Neural crest cell (in vitro differentiated cells): ENCODE measurements around the gene DHX16. TPM values are rescaled to one million over a fixed set of nuclear protein-coding genes. Genes with fewer than 3 reads are reported as not detected.

Experiments
- DNase-seq: peaks from one replicate; pipeline ENCODE4 v3.0.0; 2021; ENCODE audit warnings: low read depth, mixed read lengths, low spot score
- H3K27ac Mint-ChIP-seq: one replicate; pipeline ENCODE4 v1.8.0; 2021; ENCODE audit warnings: mild to moderate bottlenecking, mixed read lengths; ENCODE audit not compliant: unreplicated experiment
- H3K27me3 Mint-ChIP-seq: 2 replicates; pipeline ENCODE4 v1.8.0; 2021; ENCODE audit warnings: low read depth, mild to moderate bottlenecking, mixed read lengths
- H3K36me3 Mint-ChIP-seq: 2 replicates; pipeline ENCODE4 v1.8.0; 2021; ENCODE audit warnings: low read depth, mild to moderate bottlenecking, mixed read lengths
- H3K4me1 Mint-ChIP-seq: 2 replicates; pipeline ENCODE4 v1.8.0; 2021; ENCODE audit warnings: mixed read lengths
- H3K4me3 Mint-ChIP-seq: one replicate; pipeline ENCODE4 v1.8.0; 2021; ENCODE audit warnings: mild to moderate bottlenecking, mixed read lengths
- H3K9me3 Mint-ChIP-seq: 2 replicates; pipeline ENCODE4 v1.8.0; 2021; ENCODE audit warnings: mixed read lengths
- total RNA-seq: library from RNA; stranded (reverse); gene quantifications from 2 replicates; pipeline ENCODE4 v1.2.1, GENCODE V29; 2021
- TF ChIP-seq, protein P1 (sequence below): fragments of 200-600 bp; sonication (generic); conservative IDR thresholded peaks from 2 replicates; pipeline ENCODE4 v1.5.0; 2021; ENCODE audit warnings: antibody characterized with exemption, mild to moderate bottlenecking

Gene DHX16
- total RNA-seq, 1 donor from 2014 or later, result 30.3 TPM

DNA sequence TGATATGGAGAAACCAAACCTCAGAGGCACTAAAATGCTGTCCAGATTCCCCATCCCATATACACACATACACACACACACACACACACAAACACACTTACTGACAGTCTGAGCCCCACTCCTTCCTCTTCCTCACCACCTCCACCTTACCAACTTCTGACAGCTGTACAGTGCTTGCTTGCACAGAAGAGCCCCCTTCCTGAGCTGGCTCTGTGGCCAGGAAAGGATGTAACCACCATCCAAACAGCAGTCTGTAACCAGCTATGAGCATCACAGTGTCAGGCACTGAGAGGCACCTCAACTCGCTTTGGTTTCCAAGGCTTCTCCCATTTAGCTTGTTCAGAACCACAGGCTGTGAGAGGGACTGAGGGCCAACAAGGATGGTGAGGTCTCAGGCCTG lies 31.8 kb downstream of the DHX16 start:
- DNase-seq, result no peak
- TF ChIP-seq, protein P1, sequence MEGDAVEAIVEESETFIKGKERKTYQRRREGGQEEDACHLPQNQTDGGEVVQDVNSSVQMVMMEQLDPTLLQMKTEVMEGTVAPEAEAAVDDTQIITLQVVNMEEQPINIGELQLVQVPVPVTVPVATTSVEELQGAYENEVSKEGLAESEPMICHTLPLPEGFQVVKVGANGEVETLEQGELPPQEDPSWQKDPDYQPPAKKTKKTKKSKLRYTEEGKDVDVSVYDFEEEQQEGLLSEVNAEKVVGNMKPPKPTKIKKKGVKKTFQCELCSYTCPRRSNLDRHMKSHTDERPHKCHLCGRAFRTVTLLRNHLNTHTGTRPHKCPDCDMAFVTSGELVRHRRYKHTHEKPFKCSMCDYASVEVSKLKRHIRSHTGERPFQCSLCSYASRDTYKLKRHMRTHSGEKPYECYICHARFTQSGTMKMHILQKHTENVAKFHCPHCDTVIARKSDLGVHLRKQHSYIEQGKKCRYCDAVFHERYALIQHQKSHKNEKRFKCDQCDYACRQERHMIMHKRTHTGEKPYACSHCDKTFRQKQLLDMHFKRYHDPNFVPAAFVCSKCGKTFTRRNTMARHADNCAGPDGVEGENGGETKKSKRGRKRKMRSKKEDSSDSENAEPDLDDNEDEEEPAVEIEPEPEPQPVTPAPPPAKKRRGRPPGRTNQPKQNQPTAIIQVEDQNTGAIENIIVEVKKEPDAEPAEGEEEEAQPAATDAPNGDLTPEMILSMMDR, result no peak
- Mint-ChIP-seq H3K4me1 (peaks cover 7% of the 10 kb centered on the region), H3K9me3 (no peaks in the 10 kb centered on the region), H3K4me3 (no peak overlapping the region), H3K27me3 (no peaks in the 10 kb centered on the region), H3K36me3 (peaks cover 10% of the 10 kb centered on the region), H3K27ac (peak overlapping the region; percentile 84)

DNA sequence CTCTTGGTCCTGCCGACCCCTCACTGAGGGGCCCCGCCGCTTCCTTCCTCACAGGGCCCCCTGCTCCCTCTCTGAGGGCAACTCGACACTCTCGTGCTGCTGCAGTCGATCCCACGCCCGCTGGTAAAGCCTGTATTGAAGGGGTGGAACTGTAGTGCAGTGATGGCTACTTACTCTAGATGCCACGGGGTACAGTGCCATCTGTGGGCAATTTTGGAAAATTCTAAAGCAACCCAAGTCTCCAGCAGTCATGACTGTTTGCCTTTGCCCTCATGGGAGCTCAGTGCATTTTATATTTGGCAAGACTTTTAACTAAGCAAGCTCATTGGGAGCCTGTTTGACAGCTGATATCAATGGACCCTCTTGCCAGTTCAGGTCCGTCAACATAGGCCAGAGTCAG lies 32.3 kb downstream of the DHX16 start:
- Mint-ChIP-seq H3K27me3 (no peaks in the 10 kb centered on the region), H3K9me3 (no peaks in the 10 kb centered on the region), H3K4me3 (no peak overlapping the region), H3K36me3 (peaks cover 15% of the 10 kb centered on the region), H3K27ac (no peak overlapping the region), H3K4me1 (peaks cover under 1% of the 10 kb centered on the region)
- DNase-seq, result no peak
- TF ChIP-seq, protein P1, result no peak

DNA sequence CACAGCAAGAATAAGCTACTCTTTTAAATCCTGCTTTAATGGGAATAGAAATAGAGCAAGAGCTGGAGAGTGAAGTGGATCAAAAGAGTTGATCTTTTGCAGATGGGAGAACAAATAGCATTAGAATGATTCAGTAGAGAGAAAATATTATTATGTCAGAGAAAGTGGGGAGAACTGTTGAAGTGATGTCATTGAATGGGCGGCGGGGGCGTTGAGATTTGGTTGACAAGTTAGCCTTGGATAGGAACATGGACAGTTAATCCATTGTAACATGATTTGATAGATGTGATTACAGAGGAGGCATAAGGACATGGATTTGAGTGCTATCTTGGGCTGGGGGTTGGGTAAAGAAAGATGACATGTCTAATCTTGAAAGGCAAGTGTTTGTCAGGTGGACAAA lies 37.0 kb downstream of the DHX16 start:
- DNase-seq, result no peak
- H3K27ac Mint-ChIP-seq, result no peak overlapping the region
- no peaks in the 10 kb centered on the region for H3K27me3 Mint-ChIP-seq
- peaks cover 30% of the 10 kb centered on the region for H3K36me3 Mint-ChIP-seq
- TF ChIP-seq, protein P1, result no peak
- H3K9me3 Mint-ChIP-seq, result no peaks in the 10 kb centered on the region
- no peaks in the 10 kb centered on the region for H3K4me1 Mint-ChIP-seq
- H3K4me3 Mint-ChIP-seq, result no peak overlapping the region

DNA sequence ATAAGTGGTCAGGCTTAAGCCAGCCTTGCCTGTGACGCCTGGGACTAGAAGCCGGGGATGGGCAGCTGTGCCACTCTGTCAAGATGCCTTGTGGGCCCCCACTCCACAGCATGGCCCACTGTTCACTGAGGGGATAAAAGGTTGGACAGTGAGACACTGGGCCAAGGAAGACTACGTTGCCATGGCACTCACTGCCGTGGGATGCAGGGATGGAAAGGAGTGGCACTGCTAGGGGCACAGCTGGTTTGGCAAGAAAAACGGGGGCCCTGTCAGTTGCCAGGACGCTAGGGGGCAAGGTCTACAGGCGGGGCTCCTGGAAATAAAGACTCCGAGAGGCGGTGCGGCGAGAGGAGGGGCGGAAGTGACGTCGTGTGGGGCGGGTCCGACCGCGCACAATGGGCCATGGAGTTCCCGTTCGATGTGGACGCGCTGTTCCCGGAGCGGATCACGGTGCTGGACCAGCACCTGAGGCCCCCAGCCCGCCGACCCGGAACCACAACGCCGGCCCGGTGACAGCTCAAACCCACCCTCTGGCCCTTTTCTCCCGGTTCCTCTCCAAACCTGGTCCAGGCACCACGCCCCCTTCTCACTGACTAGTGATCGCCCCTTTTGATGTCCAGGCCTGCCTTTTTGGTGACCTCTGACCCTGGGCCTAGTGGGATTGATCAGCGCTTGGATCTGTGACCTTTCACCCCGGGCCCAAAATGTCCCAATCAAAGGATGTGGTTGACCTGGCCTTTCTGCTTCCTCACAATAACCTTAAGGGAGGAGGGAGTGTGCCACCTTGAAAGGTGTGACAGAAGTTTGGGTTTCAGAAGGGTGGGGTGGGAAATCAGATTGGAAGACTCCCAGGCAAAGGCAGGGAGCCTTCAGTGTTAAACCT lies 46.1 kb downstream of the DHX16 start, which contains the start of gene ATAT1:
TSS of gene ATAT1 (plus strand) at position 391 of the 883 bp plus-strand sequence.
- Mint-ChIP-seq H3K36me3 (peaks cover 19% of the 10 kb centered on the region), H3K4me3 (peak within 1 kb of the TSS; percentile 92)

DNA sequence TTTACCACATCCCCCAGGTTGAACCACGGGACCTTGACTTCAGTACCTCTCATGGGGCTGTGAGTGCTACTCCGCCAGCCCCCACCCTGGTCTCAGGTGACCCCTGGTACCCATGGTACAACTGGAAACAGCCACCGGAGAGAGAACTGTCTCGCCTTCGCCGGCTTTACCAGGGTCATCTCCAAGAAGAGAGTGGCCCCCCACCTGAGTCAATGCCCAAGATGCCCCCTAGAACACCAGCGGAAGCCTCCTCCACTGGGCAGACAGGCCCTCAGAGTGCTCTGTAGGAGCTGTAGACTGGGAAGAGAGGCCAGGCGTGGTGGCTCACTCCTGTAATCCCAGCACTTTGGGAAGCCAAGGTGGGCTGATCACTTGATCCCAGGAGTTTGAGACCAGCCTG lies 47.3 kb downstream of the DHX16 start:
- H3K27ac Mint-ChIP-seq, result no peak overlapping the region
- peak overlapping the region; percentile 92 for H3K4me3 Mint-ChIP-seq
- H3K27me3 Mint-ChIP-seq, result no peaks in the 10 kb centered on the region
- TF ChIP-seq, protein P1, result no peak
- peaks cover 15% of the 10 kb centered on the region for H3K36me3 Mint-ChIP-seq
- no peak for DNase-seq
- peaks cover 31% of the 10 kb centered on the region for H3K4me1 Mint-ChIP-seq
- no peaks in the 10 kb centered on the region for H3K9me3 Mint-ChIP-seq

More for the DNA sequence above, 46.1 kb downstream of the DHX16 start, which contains the start of gene ATAT1:
- Mint-ChIP-seq H3K9me3 (no peaks in the 10 kb centered on the region), H3K27me3 (no peaks in the 10 kb centered on the region), H3K4me1 (peaks cover 31% of the 10 kb centered on the region), H3K27ac (peak within 1 kb of the TSS; percentile 99)
- TF ChIP-seq, protein P1, result peak; percentile 56
- DNase-seq, result peak; percentile 78
